ENCODE measurements around the gene HEMGN.
"Not testable (repeated sequence)": the region's sequence is repeated elsewhere in the genome, so short reads cannot be mapped to it uniquely, and the experiment has no call there.

HEMGN gene

GRCh38 chr9:97938081-97938644 lies at the start of gene HEMGN:
Gene HEMGN, minus strand, starts transcription at chr9:97938172. Its CDS starts 36 bp downstream, at chr9:97938136.
- DNase-seq (ENCODE audit: low read depth, low spot score), result no peak

- DNase-seq (ENCODE audit: low read depth, low spot score), result no peak
These were observed 49.5 kb upstream of the HEMGN start for GRCh38 chr9:97987487-97987886.

DNA sequence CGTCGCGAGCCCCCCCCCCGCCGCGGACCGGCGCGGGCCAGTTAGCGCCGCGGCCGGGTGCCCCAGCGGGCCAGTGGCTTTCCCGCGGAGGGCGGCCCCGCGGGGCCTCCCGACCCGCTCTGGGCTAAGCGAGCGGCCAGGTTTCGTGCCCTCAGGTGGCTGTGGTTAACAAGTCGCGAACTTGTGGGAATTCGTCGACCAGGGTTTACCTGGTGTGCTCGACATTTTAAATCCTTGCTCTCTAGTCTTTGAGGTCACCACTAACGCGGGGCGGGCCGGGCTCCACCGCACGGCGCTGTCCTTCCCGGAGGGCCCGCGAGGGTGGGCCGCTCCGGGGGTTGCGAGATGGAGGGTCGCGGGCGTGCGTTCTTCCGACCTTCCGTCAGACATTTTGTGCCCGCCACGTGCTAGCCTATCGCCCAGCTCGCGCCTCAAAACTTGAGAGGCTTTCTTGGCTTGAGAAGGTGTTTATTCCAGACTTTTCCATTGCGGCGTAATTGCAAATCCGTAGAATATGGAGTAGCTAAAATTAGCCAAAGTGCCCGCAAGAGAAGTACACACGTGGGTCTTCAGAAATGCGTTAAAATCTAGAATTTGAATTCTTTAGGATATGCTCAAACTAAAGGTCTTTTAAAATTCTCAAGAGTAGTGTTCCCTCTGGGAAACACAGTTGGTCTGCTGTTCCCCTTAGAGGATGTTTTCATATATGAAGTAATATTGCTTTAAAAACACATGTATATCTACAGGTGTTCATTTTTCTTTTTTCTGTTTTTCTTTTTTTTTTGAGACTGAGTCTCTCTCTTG lies 47.3 kb upstream of the HEMGN start:
- DNase-seq (ENCODE audit: low read depth, low spot score), result peak; percentile 10

GRCh38 chr9:97984188-97985057 lies 46.5 kb upstream of the HEMGN start:
- DNase-seq (ENCODE audit: low read depth, low spot score), result peak; percentile 58

- peak; percentile 41 for DNase-seq (ENCODE audit: low read depth, low spot score)
These were observed 45.7 kb upstream of the HEMGN start for GRCh38 chr9:97983589-97984187.

GRCh38 chr9:97982683-97983588 lies 45.0 kb upstream of the HEMGN start, which contains the start of gene ANP32B:
Gene ANP32B, plus strand, starts transcription at chr9:97983341. Its CDS starts 215 bp downstream, at chr9:97983556.
- peak; percentile 95 for DNase-seq (ENCODE audit: low read depth, low spot score)

- DNase-seq (ENCODE audit: low read depth, low spot score), result no peak
These were observed 44.1 kb upstream of the HEMGN start for GRCh38 chr9:97981846-97982682.

- DNase-seq (ENCODE audit: low read depth, low spot score), result no peak
These were observed 43.2 kb upstream of the HEMGN start for GRCh38 chr9:97980918-97981845.

DNA sequence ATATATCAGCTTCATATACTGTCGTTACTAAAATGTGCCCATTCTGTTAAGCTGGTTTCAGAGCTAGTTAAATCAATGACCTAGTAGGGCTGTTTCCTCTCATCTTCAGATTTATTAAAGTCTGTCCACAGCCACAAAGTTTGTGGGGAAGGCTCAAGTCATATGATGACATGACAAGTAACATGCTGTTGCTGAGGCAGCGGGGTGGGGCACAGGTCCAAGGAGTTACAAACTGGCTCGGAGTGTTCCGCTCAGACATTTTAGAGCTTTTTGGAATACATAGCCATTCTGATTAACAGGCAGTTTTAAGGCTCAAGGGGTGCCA lies 42.5 kb upstream of the HEMGN start:
- DNase-seq (ENCODE audit: low read depth, low spot score), result no peak

- DNase-seq (ENCODE audit: low read depth, low spot score), result no peak
These were observed 42.0 kb upstream of the HEMGN start for GRCh38 chr9:97979788-97980478.

- DNase-seq (ENCODE audit: low read depth, low spot score), result no peak
These were observed 40.6 kb upstream of the HEMGN start for GRCh38 chr9:97978371-97979130.

GRCh38 chr9:97976633-97977032 lies 38.7 kb upstream of the HEMGN start:
- not testable (repeated sequence) for DNase-seq (ENCODE audit: low read depth, low spot score)

DNA sequence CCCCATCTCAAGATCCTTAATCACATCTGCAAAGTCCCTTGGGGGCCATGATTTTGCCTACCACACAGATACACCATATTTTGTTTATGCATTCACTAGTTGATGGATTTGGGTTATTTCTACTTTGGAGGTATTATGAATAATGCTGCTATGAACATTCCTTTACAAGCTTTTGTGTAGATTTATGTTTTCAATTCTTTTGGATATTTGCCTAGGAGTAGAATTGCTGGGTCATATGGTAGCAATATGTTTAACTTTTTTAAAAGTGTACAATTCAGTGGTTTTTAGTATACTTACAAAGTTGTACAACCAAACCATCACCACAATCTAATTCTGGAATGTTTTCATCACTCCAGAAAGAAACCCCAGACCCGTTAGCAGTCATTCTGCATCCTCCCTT lies 37.4 kb upstream of the HEMGN start:
- DNase-seq (ENCODE audit: low read depth, low spot score), result no peak

GRCh38 chr9:97972753-97973152 lies 34.8 kb upstream of the HEMGN start:
- DNase-seq (ENCODE audit: low read depth, low spot score), result no peak

DNA sequence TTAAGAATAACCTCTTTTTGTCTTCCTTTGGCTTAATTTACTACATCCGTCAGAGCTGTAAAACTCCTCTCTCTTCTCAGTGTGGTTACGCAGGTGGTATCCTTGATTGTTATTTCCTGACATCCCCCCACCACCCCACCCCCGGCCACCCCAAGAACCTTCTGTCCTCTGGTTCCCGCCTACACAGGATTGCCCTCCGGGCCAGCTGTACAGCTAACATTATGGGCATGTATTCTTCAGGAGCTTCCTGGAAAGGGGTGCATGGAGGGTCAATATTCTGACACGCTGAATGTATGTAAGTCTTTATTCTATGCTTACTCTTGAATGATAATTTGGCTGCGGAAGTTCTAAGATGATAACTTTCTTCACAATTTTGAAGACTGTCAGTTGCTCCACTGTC lies 32.2 kb upstream of the HEMGN start:
- no peak for DNase-seq (ENCODE audit: low read depth, low spot score)

GRCh38 chr9:97969014-97969413 lies 31.0 kb upstream of the HEMGN start:
- DNase-seq (ENCODE audit: low read depth, low spot score), result no peak

- DNase-seq (ENCODE audit: low read depth, low spot score), result no peak
These were observed 28.5 kb upstream of the HEMGN start for GRCh38 chr9:97966493-97966892.

- DNase-seq (ENCODE audit: low read depth, low spot score), result no peak
These were observed 26.9 kb upstream of the HEMGN start for GRCh38 chr9:97964901-97965300.
